Activated CD8-positive, alpha-beta memory T cell treated with anti-CD3 and anti-CD28 coated beads, Interleukin-2, amount 50 U/mL, for 24 hours (primary cell): Measurements from ENCODE around the gene PEF1.

Experiments used
- DNase-seq: peaks from one replicate; pipeline ENCODE4 v3.0.0-alpha.2; 2020; ENCODE audit errors: extremely low read depth

Gene PEF1

GRCh38 chr1:31584869-31585735 lies 59.6 kb downstream of the PEF1 start:
- DNase-seq: no peak

- DNase-seq: no peak
Measured at GRCh38 chr1:31583995-31584868, 60.4 kb downstream of the PEF1 start.

GRCh38 chr1:31583082-31583994 lies 61.3 kb downstream of the PEF1 start:
- DNase-seq: no peak

GRCh38 chr1:31581821-31582810 lies 62.6 kb downstream of the PEF1 start:
- no peak for DNase-seq

GRCh38 chr1:31580891-31581603 lies 63.6 kb downstream of the PEF1 start:
- DNase-seq: no peak

- no peak for DNase-seq
Measured at GRCh38 chr1:31580513-31580870, 64.2 kb downstream of the PEF1 start.
